C4-2B (cell line): ENCODE data around the gene CUL2.
A peak's percentile ranks its signal among the peaks of the same experiment; 100 is the strongest.
"Not testable (repeated sequence)": the region's sequence is repeated elsewhere in the genome, so short reads cannot be mapped to it uniquely, and the experiment has no call there.

ENCODE experiments used
- CTCF ChIP-seq: fragments of 450-650 bp; conservative IDR thresholded peaks from 2 replicates; pipeline ENCODE4 v1.5.1; 2017; ENCODE audit warnings: mild to moderate bottlenecking
- ZFX ChIP-seq: fragments of 450-650 bp; IDR thresholded peaks from 2 replicates; pipeline ENCODE4 v1.6.1; 2017

GRCh38 chr10:34974364-34975065 is 115.6 kb downstream of the CUL2 start:
- peak; percentile 83 for TF ChIP-seq CTCF
- not testable (repeated sequence) for TF ChIP-seq ZFX
